ENCODE measurements around the gene NPW.

The NPW gene

DNA sequence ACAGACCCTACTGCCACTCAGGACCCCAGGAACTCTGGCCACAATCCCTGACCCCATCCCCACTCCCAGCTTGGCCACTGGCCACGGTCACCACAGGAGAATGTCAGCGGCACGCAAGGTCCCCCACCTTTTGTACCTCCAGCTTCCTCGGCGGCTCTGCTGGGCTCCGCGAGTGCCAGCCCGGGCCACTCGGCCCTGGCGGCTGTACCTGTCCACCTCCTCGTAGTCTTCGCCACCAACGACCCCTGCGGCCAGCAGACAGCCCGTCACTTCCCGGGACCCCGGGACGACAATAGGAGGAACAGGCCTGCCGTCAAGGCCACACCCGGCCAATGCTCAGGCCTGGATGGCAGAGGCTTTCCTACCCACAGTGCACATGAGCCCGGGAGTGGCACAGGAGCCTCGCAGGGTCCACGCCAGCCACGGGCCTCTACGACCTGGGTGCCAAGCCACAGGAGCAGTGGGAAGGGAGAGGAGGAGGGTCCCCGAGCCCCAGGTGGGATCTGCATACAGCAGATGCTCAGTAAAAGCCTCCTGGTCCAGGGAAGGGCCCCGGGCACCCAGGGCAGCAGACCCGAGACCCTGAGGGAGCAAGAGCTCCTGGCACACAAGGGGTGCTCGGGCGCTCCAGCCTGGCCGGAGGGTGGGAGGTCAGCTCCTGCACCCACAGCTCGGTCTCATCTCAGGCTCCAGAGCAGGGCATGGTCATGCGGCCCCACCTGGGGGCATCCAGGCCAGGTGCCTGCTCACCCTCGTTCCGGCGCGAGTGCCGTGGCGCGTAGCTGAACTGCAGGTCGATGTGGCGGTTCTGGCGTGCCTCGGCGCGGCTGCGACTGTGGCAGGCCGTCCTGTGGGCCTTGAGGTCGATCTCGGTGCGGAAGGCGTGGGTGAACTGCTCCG lies 17.9 kb upstream of the NPW start:
- no peak overlapping the region for H3K4me3 ChIP-seq (ENCODE audit: low read length)
- no peaks in the 10 kb centered on the region for H3K9me2 ChIP-seq (replicated peaks; ENCODE audit: control insufficient read depth, low read length)
- no peaks in the 10 kb centered on the region for H3K9me3 ChIP-seq (ENCODE audit: control insufficient read depth, insufficient read depth, low read length)
- peaks cover 53% of the 10 kb centered on the region for H3K79me2 ChIP-seq (ENCODE audit: control insufficient read depth, low read length)
- no peak overlapping the region for H3K4me2 ChIP-seq (ENCODE audit: low read length)
- H3F3A ChIP-seq (ENCODE audit: control insufficient read depth, insufficient read depth), result peaks cover 2% of the 10 kb centered on the region; the same call in 1 of the 2 replicates
- no peak overlapping the region for H3K27ac ChIP-seq (ENCODE audit: low read depth, low read length)
- peaks cover 92% of the 10 kb centered on the region for H3K36me3 ChIP-seq (ENCODE audit: control insufficient read depth, low read length)
- H3K27me3 ChIP-seq (ENCODE audit: control insufficient read depth, low read length), result no peaks in the 10 kb centered on the region
- peaks cover 18% of the 10 kb centered on the region for H4K20me1 ChIP-seq (ENCODE audit: control insufficient read depth, insufficient read depth, low read depth, low read length)
- peaks cover 24% of the 10 kb centered on the region for H3K4me1 ChIP-seq (ENCODE audit: control insufficient read depth, low read length)
- TF ChIP-seq, protein P1, sequence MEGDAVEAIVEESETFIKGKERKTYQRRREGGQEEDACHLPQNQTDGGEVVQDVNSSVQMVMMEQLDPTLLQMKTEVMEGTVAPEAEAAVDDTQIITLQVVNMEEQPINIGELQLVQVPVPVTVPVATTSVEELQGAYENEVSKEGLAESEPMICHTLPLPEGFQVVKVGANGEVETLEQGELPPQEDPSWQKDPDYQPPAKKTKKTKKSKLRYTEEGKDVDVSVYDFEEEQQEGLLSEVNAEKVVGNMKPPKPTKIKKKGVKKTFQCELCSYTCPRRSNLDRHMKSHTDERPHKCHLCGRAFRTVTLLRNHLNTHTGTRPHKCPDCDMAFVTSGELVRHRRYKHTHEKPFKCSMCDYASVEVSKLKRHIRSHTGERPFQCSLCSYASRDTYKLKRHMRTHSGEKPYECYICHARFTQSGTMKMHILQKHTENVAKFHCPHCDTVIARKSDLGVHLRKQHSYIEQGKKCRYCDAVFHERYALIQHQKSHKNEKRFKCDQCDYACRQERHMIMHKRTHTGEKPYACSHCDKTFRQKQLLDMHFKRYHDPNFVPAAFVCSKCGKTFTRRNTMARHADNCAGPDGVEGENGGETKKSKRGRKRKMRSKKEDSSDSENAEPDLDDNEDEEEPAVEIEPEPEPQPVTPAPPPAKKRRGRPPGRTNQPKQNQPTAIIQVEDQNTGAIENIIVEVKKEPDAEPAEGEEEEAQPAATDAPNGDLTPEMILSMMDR (IDR thresholded peaks at IDR 0.05; ENCODE audit: low read depth, low read length, poor library complexity, severe bottlenecking), result no peak
- TF ChIP-seq EZH2phosphoT487 (IDR thresholded peaks at IDR 0.05; ENCODE audit: borderline replicate concordance, low read length), result no peak

DNA sequence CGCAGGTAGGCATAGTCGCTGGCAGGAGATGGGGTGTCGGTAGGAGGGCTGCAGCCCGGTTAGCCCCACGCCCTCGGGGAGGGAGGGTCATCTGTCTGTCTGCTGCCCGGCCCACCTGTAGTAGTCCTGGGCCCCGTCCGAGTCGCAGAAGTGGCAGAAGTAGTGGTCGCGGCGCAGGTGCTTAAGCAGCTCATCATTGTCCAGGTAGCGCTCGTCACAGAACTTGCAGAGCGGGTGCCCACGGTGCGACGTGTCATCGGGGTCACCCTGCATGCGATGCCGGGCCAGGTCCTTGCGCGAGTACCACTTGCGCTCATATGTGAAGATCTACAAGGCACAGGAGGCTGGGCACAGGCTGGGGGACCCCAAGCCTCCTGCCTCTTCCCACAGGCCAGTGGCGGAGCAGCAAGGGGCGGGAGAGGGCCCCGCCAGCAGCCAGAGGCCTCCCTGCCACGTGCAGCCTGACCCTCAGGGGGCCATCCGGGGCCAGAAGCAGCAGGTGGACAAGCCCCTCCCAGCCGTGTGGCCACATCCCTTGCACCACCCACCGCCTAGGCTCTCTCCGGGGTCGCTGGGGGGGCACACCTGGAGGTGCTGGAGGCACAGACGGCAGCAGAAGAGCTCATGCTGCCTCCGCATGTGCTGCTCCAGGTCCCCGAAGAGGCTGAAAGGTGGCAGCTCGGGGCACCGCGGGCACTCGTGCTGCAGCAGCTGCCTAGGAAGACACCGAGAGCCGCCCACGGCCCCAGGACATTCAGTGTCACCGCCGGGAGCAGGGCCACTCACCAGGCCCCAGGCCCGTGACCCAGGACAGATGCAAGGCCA lies 17.0 kb upstream of the NPW start:
- H3K9me2 ChIP-seq (replicated peaks; ENCODE audit: control insufficient read depth, low read length), result no peaks in the 10 kb centered on the region
- no peak overlapping the region for H3K4me3 ChIP-seq (ENCODE audit: low read length)
- H4K20me1 ChIP-seq (ENCODE audit: control insufficient read depth, insufficient read depth, low read depth, low read length), result peaks cover 27% of the 10 kb centered on the region
- H3K4me2 ChIP-seq (ENCODE audit: low read length), result no peak overlapping the region
- H3K27me3 ChIP-seq (ENCODE audit: control insufficient read depth, low read length), result no peaks in the 10 kb centered on the region
- H3K4me1 ChIP-seq (ENCODE audit: control insufficient read depth, low read length), result peaks cover 33% of the 10 kb centered on the region
- H3F3A ChIP-seq (ENCODE audit: control insufficient read depth, insufficient read depth), result no peaks in the 10 kb centered on the region
- peaks cover 62% of the 10 kb centered on the region for H3K79me2 ChIP-seq (ENCODE audit: control insufficient read depth, low read length)
- no peaks in the 10 kb centered on the region for H3K9me3 ChIP-seq (ENCODE audit: control insufficient read depth, insufficient read depth, low read length)
- TF ChIP-seq, protein P1 (IDR thresholded peaks at IDR 0.05; ENCODE audit: low read depth, low read length, poor library complexity, severe bottlenecking), result no peak
- no peak for TF ChIP-seq EZH2phosphoT487 (IDR thresholded peaks at IDR 0.05; ENCODE audit: borderline replicate concordance, low read length)
- peaks cover 93% of the 10 kb centered on the region for H3K36me3 ChIP-seq (ENCODE audit: control insufficient read depth, low read length)
- H3K27ac ChIP-seq (ENCODE audit: low read depth, low read length), result no peak overlapping the region

DNA sequence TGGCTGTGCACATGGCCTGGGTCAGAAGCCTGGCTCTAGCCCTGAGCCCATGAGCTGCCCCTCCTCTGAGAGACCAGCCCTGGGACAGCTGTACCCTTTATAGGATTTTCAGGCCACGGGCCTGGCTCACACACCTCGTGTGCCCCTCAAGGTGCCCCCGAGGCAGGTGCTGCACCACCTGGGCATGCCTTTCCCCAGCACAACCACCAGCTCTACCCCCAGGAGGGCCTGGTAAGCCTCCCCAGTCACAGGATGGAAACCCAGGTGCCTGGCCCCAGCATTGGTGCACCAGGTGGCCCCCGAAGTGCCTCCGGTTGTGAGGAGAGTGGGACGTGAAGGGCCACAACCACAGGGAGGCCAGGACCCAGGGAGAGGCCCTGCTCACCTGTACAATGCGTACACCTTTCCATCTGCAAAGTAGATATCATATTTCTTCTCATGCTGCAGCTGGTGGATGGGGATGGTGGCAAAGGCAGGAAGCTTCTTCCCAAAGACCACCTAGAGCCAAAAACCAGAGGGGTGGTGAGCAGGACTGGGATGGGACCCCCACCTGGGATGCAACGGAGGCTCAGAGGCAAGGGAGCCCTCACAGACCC lies 16.3 kb upstream of the NPW start:
- Histone ChIP-seq H3K9me2 (replicated peaks; ENCODE audit: control insufficient read depth, low read length) (no peaks in the 10 kb centered on the region), H3K27ac (ENCODE audit: low read depth, low read length) (no peak overlapping the region), H3K27me3 (ENCODE audit: control insufficient read depth, low read length) (no peaks in the 10 kb centered on the region), H3K36me3 (ENCODE audit: control insufficient read depth, low read length) (peaks cover 93% of the 10 kb centered on the region), H3K4me3 (ENCODE audit: low read length) (no peak overlapping the region), H3F3A (ENCODE audit: control insufficient read depth, insufficient read depth) (no peaks in the 10 kb centered on the region), H3K79me2 (ENCODE audit: control insufficient read depth, low read length) (peaks cover 69% of the 10 kb centered on the region), H3K9me3 (ENCODE audit: control insufficient read depth, insufficient read depth, low read length) (no peaks in the 10 kb centered on the region), H3K4me2 (ENCODE audit: low read length) (no peak overlapping the region), H3K4me1 (ENCODE audit: control insufficient read depth, low read length) (peaks cover 40% of the 10 kb centered on the region), H4K20me1 (ENCODE audit: control insufficient read depth, insufficient read depth, low read depth, low read length) (peaks cover 34% of the 10 kb centered on the region)
- TF ChIP-seq EZH2phosphoT487 (IDR thresholded peaks at IDR 0.05; ENCODE audit: borderline replicate concordance, low read length), result no peak
- TF ChIP-seq, protein P1 (IDR thresholded peaks at IDR 0.05; ENCODE audit: low read depth, low read length, poor library complexity, severe bottlenecking), result no peak

All from DOHH2 (cell line).